Spleen (tissue), 11 donors: ENCODE results near the gene CPT1B. TPM values are rescaled to one million over a fixed set of nuclear protein-coding genes. Genes with fewer than 3 reads are reported as not detected.

ENCODE experiments used
- DNase-seq: peaks from one replicate; pipeline ENCODE4 v3.0.0-alpha.2; 2020
- H3K27ac ChIP-seq, 8 donors: fragments of 200-600 bp; sonication (generic) in 7 of 8; 1 replicate in 4 of 8; 2 replicates in 4 of 8; pipeline versions ENCODE4 v1.5.0 to v1.8.0; 2016 to 2021; ENCODE audit warnings: inconsistent platforms in 4 of 8, mild to moderate bottlenecking in 4 of 8, moderate library complexity in 1 of 8
- H3K27me3 ChIP-seq, 7 donors: fragments of 200-600 bp; sonication (generic) in 6 of 7; replicated peaks in 1 of 7; 1 replicate in 4 of 7; 2 replicates in 3 of 7; pipeline versions ENCODE4 v1.5.0 to v1.8.0; 2016 to 2021; ENCODE audit warnings: inconsistent platforms in 3 of 7, mild to moderate bottlenecking in 1 of 7
- H3K36me3 ChIP-seq, 6 donors: fragments of 200-600 bp; sonication (generic) in 5 of 6; 1 replicate in 4 of 6; 2 replicates in 2 of 6; pipeline versions ENCODE4 v1.5.0 to v1.8.0; 2016 to 2021; ENCODE audit warnings: inconsistent platforms in 2 of 6
- H3K4me1 ChIP-seq, 6 donors: fragments of 200-600 bp; sonication (generic) in 5 of 6; 1 replicate in 3 of 6; 2 replicates in 3 of 6; pipeline versions ENCODE4 v1.5.0 to v1.8.0; 2016 to 2021; ENCODE audit warnings: inconsistent platforms in 3 of 6
- H3K4me3 ChIP-seq, 8 donors: fragments of 200-600 bp; sonication (generic) in 7 of 8; 1 replicate in 4 of 8; 2 replicates in 4 of 8; pipeline versions ENCODE4 v1.5.0 to v1.8.0; 2016 to 2021; ENCODE audit warnings: inconsistent platforms in 4 of 8, mild to moderate bottlenecking in 4 of 8, moderate library complexity in 2 of 8
- H3K9me3 ChIP-seq, 8 donors: fragments of 200-600 bp; sonication (generic) in 7 of 8; 1 replicate in 4 of 8; 2 replicates in 4 of 8; pipeline versions ENCODE4 v1.5.0 to v1.8.0; 2016 to 2021; ENCODE audit warnings: inconsistent platforms in 4 of 8
- CTCF ChIP-seq, 11 experiments: fragments of 200-600 bp in 7 of 11; fragments of 450-650 bp in 4 of 11; sonication (generic) in 4 of 11; IDR thresholded peaks in 8 of 11; conservative IDR thresholded peaks in 3 of 11; 1 replicate in 7 of 11; 2 replicates in 4 of 11; pipeline versions ENCODE4 v1.4.0 to v1.8.0; 2016 to 2021; ENCODE audit warnings: antibody characterized with exemption in 11 of 11, inconsistent platforms in 4 of 11, mild to moderate bottlenecking in 1 of 11
- POLR2A ChIP-seq, 3 donors: fragments of 450-650 bp; IDR thresholded peaks; one replicate each; pipeline ENCODE4 v1.5.1; 2017; ENCODE audit warnings: antibody characterized with exemption in 3 of 3, mild to moderate bottlenecking in 1 of 3
- POLR2AphosphoS5 ChIP-seq, 3 donors: sonication (generic); formaldehyde crosslinking; IDR thresholded peaks; one replicate each; pipeline ENCODE4 v1.5.1; 2017; ENCODE audit warnings: antibody characterized with exemption in 3 of 3
- WGBS, 5 donors: extraction: QIAGEN DNeasy Blood & Tissue Kit in 3 of 5; methylation state at CpG; one replicate each; pipeline versions ENCODE4 v1.1.5 to v1.1.7; 2013 to 2018; 5-methylcytosine and 5-hydroxymethylcytosine counted together
- intact Hi-C: fragments of 100-400 bp; cut with DNase I; formaldehyde crosslinking; loops from one replicate; pipeline ENCODE4 v1.15.0; 2023; ENCODE audit warnings: low total_unique reads
- polyA plus RNA-seq, 3 donors: library from polyadenylated mRNA; stranded (reverse); fragments of 200-250 nt; gene quantifications; one replicate each; pipeline ENCODE4 v1.2.1, GENCODE V29; 2013
- total RNA-seq, 7 donors: library from RNA; depleted of rRNA in 3 of 7; stranded (reverse); fragments of >200 nt in 3 of 7; fragmentation: NEBNext Ultra II Directional in 4 of 7; extraction: Animal tissue kit (Norgen Biotek cat#: 25700) in 4 of 7; gene quantifications; one replicate each; pipeline versions ENCODE4 v1.1.0 to v1.2.1, GENCODE V29; 2016 to 2021
- donor health status: healthy with polysubstance abuse.
- donor health status: DM: no; HTN: no; CAD: no; lungs with moderate emphysema.
- donor health status: DM: no; HTN: no; CAD: no.
- donor health status: Bipolar disorder and iron deficiency.
- donor health status: healthy.
- donor health status: DM: no; HTN: no; CAD: no.
- donor health status: DM: yes; HTN: yes; CAD: no.

The CPT1B gene
- total and polyA plus RNA-seq, 10 donors = 23.6 to 55.3 (median 34.3) TPM

GRCh38 chr22:50530877-50531545 is 47.2 kb downstream of the CPT1B start:
- no peaks in the 10 kb centered on the region for H3K27me3 ChIP-seq

GRCh38 chr22:50530580-50530876 is 47.7 kb downstream of the CPT1B start:
- intact Hi-C loops = no loop called here
- H3K4me3 ChIP-seq = peak overlapping the region; percentile 50 to 97 (median 64)
- H3K27me3 ChIP-seq = no peaks in the 10 kb centered on the region
- DNase-seq = no peak
- peaks cover 0 to 18% (median 0%) of the 10 kb centered on the region in 6 donors for H3K36me3 ChIP-seq
- peaks cover 20 to 98% (median 77%) of the 10 kb centered on the region in 6 donors for H3K4me1 ChIP-seq
- no peaks in the 10 kb centered on the region for H3K9me3 ChIP-seq
- TF ChIP-seq CTCF (IDR thresholded peaks at IDR 0.05 in 8 of 11, conservative IDR thresholded peaks at IDR 0.05 in 3 of 11) = no peak
- TF ChIP-seq POLR2A (IDR thresholded peaks at IDR 0.05) = no peak
- TF ChIP-seq POLR2AphosphoS5 (IDR thresholded peaks at IDR 0.05) = no peak
- peak overlapping the region; percentile 97 to 100 (median 99) for H3K27ac ChIP-seq
- 1 to 2% (median 1%) methylated on average over 14 to 21 of the region's 21 CpGs for WGBS, 5 donors

More at GRCh38 chr22:50530877-50531545, 47.2 kb downstream of the CPT1B start:
- Histone ChIP-seq H3K27ac (peak overlapping the region; percentile 97 to 100 (median 99)), H3K9me3 (no peaks in the 10 kb centered on the region), H3K4me1 (peaks cover 20 to 99% (median 79%) of the 10 kb centered on the region in 6 donors), H3K36me3 (peaks cover 0 to 18% (median 0%) of the 10 kb centered on the region in 6 donors), H3K4me3 (peak overlapping the region; percentile 50 to 97 (median 64))
- WGBS, 5 donors = 2 to 5% (median 3%) methylated on average over 42 to 53 of the region's 53 CpGs
- intact Hi-C loops = no loop called here
- TF ChIP-seq POLR2A (IDR thresholded peaks at IDR 0.05) = peak; percentile 78 to 88 (median 81)
- TF ChIP-seq CTCF (IDR thresholded peaks at IDR 0.05 in 8 of 11, conservative IDR thresholded peaks at IDR 0.05 in 3 of 11) = peak in 1 of 11 experiments; percentile 17
- TF ChIP-seq POLR2AphosphoS5 (IDR thresholded peaks at IDR 0.05) = peak; percentile 93 to 96 (median 95)
- peak; percentile 98 for DNase-seq

GRCh38 chr22:50529897-50530579 is 48.2 kb downstream of the CPT1B start, which contains the start of gene TYMP:
TYMP (minus strand) TSS chr22:50530012; CDS start chr22:50529709, 303 bp downstream.
- intact Hi-C loops = no loop called here
- WGBS, 5 donors = 0 to 1% (median 1%) methylated on average over 3 to 92 of the region's 92 CpGs
- H3K4me3 ChIP-seq = peak within 1 kb of the TSS; percentile 50 to 97 (median 64)
- peak; percentile 90 to 91 (median 91) for TF ChIP-seq POLR2AphosphoS5 (IDR thresholded peaks at IDR 0.05)
- TF ChIP-seq CTCF (IDR thresholded peaks at IDR 0.05 in 8 of 11, conservative IDR thresholded peaks at IDR 0.05 in 3 of 11) = peak in 1 of 11 experiments; percentile 42
- peak; percentile 46 to 74 (median 63) for TF ChIP-seq POLR2A (IDR thresholded peaks at IDR 0.05)
- peak; percentile 97 for DNase-seq
- H3K27me3 ChIP-seq = no peaks in the 10 kb centered on the region
- no peaks in the 10 kb centered on the region for H3K9me3 ChIP-seq
- H3K36me3 ChIP-seq = peaks cover 0 to 18% (median 0%) of the 10 kb centered on the region in 6 donors
- peak within 1 kb of the TSS; percentile 97 to 100 (median 99) for H3K27ac ChIP-seq
- peaks cover 20 to 96% (median 77%) of the 10 kb centered on the region in 6 donors for H3K4me1 ChIP-seq
